MM.1S (cell line): ENCODE results near the gene FASLG.

Experiments used
- CTCF ChIP-seq: fragments of 300-600 bp; sonication (generic); IDR thresholded peaks from 2 replicates; pipeline ENCODE4 v1.5.1; 2016; ENCODE audit warnings: antibody characterized with exemption, low read length, mixed read lengths
- EZH2 ChIP-seq: fragments of 300-600 bp; sonication (generic); optimal IDR thresholded peaks from 2 replicates; pipeline ENCODE3; 2017; ENCODE audit warnings: low read depth, mild to moderate bottlenecking, antibody characterized with exemption, low read length, mixed read lengths
- EZH2phosphoT487 ChIP-seq: fragments of 300-600 bp; sonication (generic); IDR thresholded peaks from 2 replicates; pipeline ENCODE4 v1.6.1; 2018; ENCODE audit warnings: antibody characterized with exemption, low read length

GRCh38 chr1:172670316-172670715 is 11.4 kb downstream of the FASLG start:
- TF ChIP-seq CTCF (no peak), EZH2phosphoT487 (no peak), EZH2 (no peak)
